Right atrium auricular region (tissue), 2 donors: ENCODE measurements around the gene ZNF516. TPM values are rescaled to one million over a fixed set of nuclear protein-coding genes. Genes with fewer than 3 reads are reported as not detected.

Experiments used
- DNase-seq: peaks from one replicate; pipeline ENCODE4 v3.0.0-alpha.2; 2019; ENCODE audit warnings: low spot score
- H3K27ac ChIP-seq, 2 donors: fragments of 200-600 bp; sonication (generic); 1 replicate in 1 of 2; 2 replicates in 1 of 2; pipeline ENCODE4 v1.5.1; 2016 to 2019
- H3K27me3 ChIP-seq, 2 donors: fragments of 200-600 bp; sonication (generic); one replicate each; pipeline versions ENCODE4 v1.5.1 to v1.6.0; 2017 to 2019
- H3K36me3 ChIP-seq: fragments of 200-600 bp; sonication (generic); one replicate; pipeline ENCODE4 v1.5.1; 2016
- H3K4me1 ChIP-seq, 2 donors: fragments of 200-600 bp; sonication (generic); one replicate each; pipeline versions ENCODE4 v1.5.1 to v1.6.0; 2017 to 2019
- H3K4me3 ChIP-seq, 2 donors: fragments of 200-600 bp; sonication (generic); 1 replicate in 1 of 2; 2 replicates in 1 of 2; pipeline ENCODE4 v1.5.1; 2017 to 2019; ENCODE audit warnings: mild to moderate bottlenecking in 1 of 2, moderate library complexity in 1 of 2
- H3K9me3 ChIP-seq, 2 donors: fragments of 200-600 bp; sonication (generic); one replicate each; pipeline ENCODE4 v1.5.1; 2019
- CTCF ChIP-seq, 2 donors: fragments of 200-600 bp; sonication (generic); IDR thresholded peaks; one replicate each; pipeline ENCODE4 v1.5.1; 2019; ENCODE audit warnings: antibody characterized with exemption in 2 of 2
- total RNA-seq, 2 donors: library from RNA; depleted of rRNA; stranded (reverse); fragments of >200 nt; gene quantifications; one replicate each; pipeline ENCODE4 v1.1.0, GENCODE V29; 2016

The ZNF516 gene
- total RNA-seq, 2 donors from 2014 or later = 11.0 to 14.0 TPM

GRCh38 chr18:76377359-76377756 is 117.7 kb downstream of the ZNF516 start:
- no peaks in the 10 kb centered on the region for H3K4me1 ChIP-seq
- no peak overlapping the region for H3K27ac ChIP-seq
- no peak for TF ChIP-seq CTCF (IDR thresholded peaks at IDR 0.05)

GRCh38 chr18:76376668-76377358 is 118.2 kb downstream of the ZNF516 start:
- no peak for TF ChIP-seq CTCF (IDR thresholded peaks at IDR 0.05)
- Histone ChIP-seq H3K27ac (no peak overlapping the region), H3K9me3 (no peaks in the 10 kb centered on the region), H3K4me3 (no peak overlapping the region), H3K4me1 (no peaks in the 10 kb centered on the region), H3K27me3 (no peaks in the 10 kb centered on the region), H3K36me3 (peaks cover 23% of the 10 kb centered on the region)
- DNase-seq = no peak

More at GRCh38 chr18:76377359-76377756, 117.7 kb downstream of the ZNF516 start:
- Histone ChIP-seq H3K4me3 (no peak overlapping the region), H3K27me3 (no peaks in the 10 kb centered on the region), H3K9me3 (no peaks in the 10 kb centered on the region), H3K36me3 (peaks cover 23% of the 10 kb centered on the region)
- DNase-seq = no peak

- Histone ChIP-seq H3K27ac (no peak overlapping the region), H3K4me1 (no peaks in the 10 kb centered on the region), H3K36me3 (peaks cover 26% of the 10 kb centered on the region), H3K4me3 (no peak overlapping the region), H3K27me3 (no peaks in the 10 kb centered on the region), H3K9me3 (no peaks in the 10 kb centered on the region)
- no peak for TF ChIP-seq CTCF (IDR thresholded peaks at IDR 0.05)
- DNase-seq = no peak
Measured at GRCh38 chr18:76376225-76376624, 118.8 kb downstream of the ZNF516 start.

- H3K27ac ChIP-seq = no peak overlapping the region
- H3K4me1 ChIP-seq = no peaks in the 10 kb centered on the region
- no peak overlapping the region for H3K4me3 ChIP-seq
- no peak for TF ChIP-seq CTCF (IDR thresholded peaks at IDR 0.05)
- no peak for DNase-seq
- H3K9me3 ChIP-seq = no peaks in the 10 kb centered on the region
- H3K27me3 ChIP-seq = no peaks in the 10 kb centered on the region
- H3K36me3 ChIP-seq = peaks cover 36% of the 10 kb centered on the region
Measured at GRCh38 chr18:76374330-76375281, 120.4 kb downstream of the ZNF516 start.

GRCh38 chr18:76373297-76373696 is 121.7 kb downstream of the ZNF516 start:
- DNase-seq = no peak
- H3K27me3 ChIP-seq = no peaks in the 10 kb centered on the region
- no peak for TF ChIP-seq CTCF (IDR thresholded peaks at IDR 0.05)
- peaks cover 24% of the 10 kb centered on the region for H3K36me3 ChIP-seq
- no peak overlapping the region for H3K27ac ChIP-seq
- no peak overlapping the region for H3K4me3 ChIP-seq
- no peaks in the 10 kb centered on the region for H3K4me1 ChIP-seq
- H3K9me3 ChIP-seq = no peaks in the 10 kb centered on the region
